K562 (cell line): ENCODE results near the gene SFMBT2. TPM values are rescaled to one million over a fixed set of nuclear protein-coding genes. Genes with fewer than 3 reads are reported as not detected.
A peak's percentile ranks its signal among the peaks of the same experiment; 100 is the strongest.

Experiments
- ATAC-seq: fragments of 200-7000 bp; cut with Tn5 transposase; 3 replicates; pipeline ENCODE4 v1.9.1; 2020; ENCODE audit warnings: moderate library complexity
- BruUV-seq: library from RNA; stranded (reverse); fragments of 400-500 nt; replicated peaks from 2 replicates; lab custom pipeline; 2021; lab: Mats Ljungman, UMichigan
- CTCF ChIA-PET: fragments of 300-600 bp; formaldehyde crosslinking; extraction: SDS; loops from one replicate; lab custom pipeline; 2021; ENCODE audit warnings: low intra/inter-chr PET ratio; lab: Yijun Ruan, JAX
- POLR2A ChIA-PET: fragments of 300-600, 350-650 bp; sonication (Branson Sonifier 250); formaldehyde crosslinking; extraction: SDS; loops from one replicate; lab custom pipeline; 2021; ENCODE audit warnings: antibody characterized with exemption, inconsistent platforms; lab: Yijun Ruan, JAX
- DNase-seq, 4 experiments: peaks; one replicate each; pipeline versions ENCODE4 v3.0.0 to v3.0.0-alpha.2; 2011 to 2018; ENCODE audit warnings: low spot score in 3 of 4, mixed read lengths in 3 of 4; ENCODE audit errors: extremely low read depth in 1 of 4
- FAIRE-seq: peaks from 2 replicates; lab custom pipeline; 2011; peaks lifted over from hg19 to GRCh38; lab: Jason Lieb, UNC
- H2AFZ ChIP-seq: 2 replicates; pipeline ENCODE4 v1.6.0; 2011; ENCODE audit warnings: low read depth, low read length, control low read depth, inconsistent platforms
- H3K27ac ChIP-seq: fragments of 200-600 bp; 3 replicates; pipeline ENCODE4 v1.8.0; 2011; ENCODE audit warnings: low read depth, mild to moderate bottlenecking, control low read depth, inconsistent platforms, low read length, moderate library complexity, mixed read lengths; ENCODE audit errors: extremely low read depth
- H3K27me3 ChIP-seq, 2 experiments: fragments of 300-600 bp in 1 of 2; 2 replicates in 1 of 2; 3 replicates in 1 of 2; pipeline versions ENCODE4 v1.6.0 to v1.8.0; 2011; ENCODE audit warnings: inconsistent platforms in 2 of 2, low read length in 2 of 2, mild to moderate bottlenecking in 1 of 2, mixed read lengths in 1 of 2, moderate library complexity in 1 of 2; ENCODE audit not compliant: control insufficient read depth in 2 of 2, insufficient read depth in 2 of 2
- H3K36me3 ChIP-seq: fragments of 300-600 bp; 3 replicates; pipeline ENCODE4 v1.8.0; 2011; ENCODE audit warnings: mild to moderate bottlenecking, low read length, inconsistent platforms; ENCODE audit not compliant: control insufficient read depth, insufficient read depth
- H3K4me1 ChIP-seq, 2 experiments: fragments of 200-600 bp in 1 of 2; replicated peaks in 1 of 2; 2 replicates in 1 of 2; 3 replicates in 1 of 2; pipeline versions ENCODE4 v1.5.1 to v1.8.0; 2011; ENCODE audit warnings: inconsistent platforms in 2 of 2, low read length in 2 of 2, mild to moderate bottlenecking in 1 of 2, mixed read lengths in 1 of 2, moderate library complexity in 1 of 2; ENCODE audit not compliant: control insufficient read depth in 2 of 2, insufficient read depth in 2 of 2
- H3K4me2 ChIP-seq: 2 replicates; pipeline ENCODE4 v1.6.1; 2011; ENCODE audit warnings: low read length, control low read depth, inconsistent platforms, mixed read lengths; ENCODE audit not compliant: insufficient read depth
- H3K4me3 ChIP-seq: fragments of 200-600 bp; sonication (generic), shearing (Covaris generic); 2 replicates; pipeline ENCODE4 v1.5.1; 2016; ENCODE audit warnings: control low read depth, inconsistent platforms
- H3K79me2 ChIP-seq: fragments of 200-600 bp; 3 replicates; pipeline ENCODE4 v1.8.0; 2011; ENCODE audit warnings: low read length, inconsistent platforms; ENCODE audit not compliant: control insufficient read depth, insufficient read depth
- H3K9ac ChIP-seq, 2 experiments: 2 replicates each; pipeline versions ENCODE4 v1.6.0 to v1.6.1; 2011; ENCODE audit warnings: low read depth in 2 of 2, low read length in 2 of 2, control low read depth in 1 of 2, inconsistent platforms in 1 of 2, mild to moderate bottlenecking in 1 of 2, mixed read lengths in 1 of 2; ENCODE audit not compliant: insufficient read depth in 1 of 2
- H3K9me1 ChIP-seq: one replicate; pipeline ENCODE4 v1.6.0; 2011; ENCODE audit warnings: inconsistent platforms, mild to moderate bottlenecking, low read length, moderate library complexity; ENCODE audit not compliant: control insufficient read depth, insufficient read depth
- H3K9me3 ChIP-seq: replicated peaks from 2 replicates; pipeline ENCODE4 v1.5.1; 2011; ENCODE audit warnings: low read depth, low read length, inconsistent platforms; ENCODE audit not compliant: control insufficient read depth, insufficient read depth
- H4K20me1 ChIP-seq: replicated peaks from 2 replicates; pipeline ENCODE4 v1.6.1; 2011; ENCODE audit warnings: low read length, inconsistent platforms, mixed read lengths; ENCODE audit not compliant: control insufficient read depth, insufficient read depth
- ATF3 ChIP-seq, 2 experiments: fragments of 450-650 bp in 1 of 2; sonication (generic) in 1 of 2; formaldehyde crosslinking in 1 of 2; IDR thresholded peaks in 1 of 2; conservative IDR thresholded peaks in 1 of 2; 2 replicates each; pipeline versions ENCODE4 v1.6.1 to v1.8.1; 2016 to 2023; ENCODE audit warnings: mild to moderate bottlenecking in 2 of 2, moderate library complexity in 2 of 2, inconsistent platforms in 1 of 2, missing genetic modification reagents in 1 of 2
- PHF8 ChIP-seq: fragments of 200-600 bp; sonication (generic); IDR thresholded peaks from 2 replicates; pipeline ENCODE4 v1.6.1; 2012; ENCODE audit warnings: mixed run types, mild to moderate bottlenecking, inconsistent platforms, low read length, moderate library complexity, borderline replicate concordance
- WGBS: fragments of 100-300 bp; shearing (Covaris generic); methylation state at CpG from one replicate; pipeline ENCODE4 v1.1.6; 2016; ENCODE audit warnings: low coverage, mixed read lengths; ENCODE audit not compliant: insufficient coverage; ENCODE audit errors: missing lambda C conversion rate; 5-methylcytosine and 5-hydroxymethylcytosine counted together
- in situ Hi-C: fragments of 300-500 bp; cut with MboI; formaldehyde crosslinking; loops from 4 replicates; pipeline ENCODE4 v1.15.0; 2018; ENCODE audit warnings: inconsistent platforms, mixed read lengths
- intact Hi-C: fragments of 100-400 bp; cut with micrococcal nuclease; formaldehyde crosslinking; loops from 2 replicates; pipeline ENCODE4 v1.14.2; 2022
- polyA plus RNA-seq, 8 experiments: library from polyadenylated mRNA; depleted of rRNA in 4 of 8; stranded (reverse) in 5 of 8; unstranded in 3 of 8; fragments of >200 nt; fragmentation: Nextera tagmentation in 2 of 8; fragmentation: Illumina TruSeq in 1 of 8; extraction: Ambion mirVana in 2 of 8; extraction: Trizol in 1 of 8; gene quantifications; 2 replicates each; pipeline versions ENCODE4 v1.2.1 to v1.2.3, GENCODE V29; 2011 to 2014; ENCODE audit warnings: inconsistent platforms in 1 of 8, missing spikeins in 1 of 8
- total RNA-seq, 7 experiments: library from RNA; depleted of rRNA in 6 of 7; stranded (reverse); fragments of >200 nt in 6 of 7; fragmentation: Illumina TruSeq in 2 of 7; extraction: Trizol in 2 of 7; gene quantifications; 2 replicates each; pipeline versions ENCODE4 v1.2.1 to v1.2.3, GENCODE V29; 2011 to 2021; ENCODE audit warnings: low replicate concordance in 1 of 7
- TF ChIP-seq, protein P1 (sequence below): fragments of 450-650 bp; IDR thresholded peaks from 2 replicates; pipeline ENCODE4 v1.6.1; 2017; ENCODE audit warnings: antibody characterized with exemption
- TF ChIP-seq, protein P2 (sequence below): fragments of 450-650 bp; IDR thresholded peaks from 2 replicates; pipeline ENCODE4 v1.6.1; 2017; ENCODE audit warnings: antibody characterized with exemption, mild to moderate bottlenecking
- TF ChIP-seq, protein P3 (sequence below): sonication (generic); formaldehyde crosslinking; IDR thresholded peaks from 2 replicates; pipeline ENCODE4 v1.4.0; 2020; ENCODE audit warnings: mild to moderate bottlenecking, missing genetic modification reagents

Gene SFMBT2
- total and polyA plus RNA-seq, 9 of the 15 experiments (the other 6 are each of a cell fraction or from before 2014, with no cell fraction given): 1.2 to 13.6 (median 7.6) TPM

DNA sequence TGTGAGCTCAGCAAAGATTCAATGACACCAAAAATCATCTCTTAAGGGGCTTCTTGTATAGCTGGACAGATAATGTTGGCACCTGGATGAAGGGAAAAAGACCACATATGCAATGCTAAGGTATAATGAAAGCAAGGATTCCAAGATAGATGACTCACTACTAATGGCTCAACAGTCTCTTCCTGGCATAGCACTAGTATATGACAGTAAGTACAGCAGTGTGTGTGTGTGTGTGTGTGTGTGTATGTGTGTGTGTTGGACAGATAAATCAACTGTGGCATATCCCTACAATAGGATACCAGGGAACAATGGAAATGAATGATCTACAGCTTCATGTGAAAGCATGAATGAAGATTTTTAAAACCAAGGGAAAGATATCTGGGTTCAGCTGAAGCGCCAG lies 257.1 kb downstream of the SFMBT2 start:
- H4K20me1 ChIP-seq: no peaks in the 10 kb centered on the region
- H3K4me2 ChIP-seq: no peak overlapping the region
- intact Hi-C loops: no loop called here
- ChIA-PET POLR2A (no interaction called here), CTCF (no interaction called here)
- ATAC-seq (no peak), FAIRE-seq (no peak), DNase-seq (no peak)
- no peaks in the 10 kb centered on the region for H3K27me3 ChIP-seq
- H2AFZ ChIP-seq: no peak overlapping the region
- no peaks in the 10 kb centered on the region for H3K9me1 ChIP-seq
- in situ Hi-C loops: no loop called here
- no peaks in the 10 kb centered on the region for H3K79me2 ChIP-seq
- no TSS peak for BruUV-seq
- no peaks in the 10 kb centered on the region for H3K4me1 ChIP-seq
- H3K36me3 ChIP-seq: no peaks in the 10 kb centered on the region
- H3K27ac ChIP-seq: no peak overlapping the region
- no peak overlapping the region for H3K9ac ChIP-seq
- WGBS: 83% methylated on average over 1 of the region's 1 CpG
- no peak overlapping the region for H3K4me3 ChIP-seq
- no peaks in the 10 kb centered on the region for H3K9me3 ChIP-seq
- TF ChIP-seq PHF8 (no peak), ATF3 (IDR thresholded peaks at IDR 0.05) (0 out of 2 replicates have a peak, but pooled peaks have one; percentile 15), ATF3 (CRISPR knock-in tag; conservative IDR thresholded peaks at IDR 0.05) (no peak)
- TF ChIP-seq, protein P1, sequence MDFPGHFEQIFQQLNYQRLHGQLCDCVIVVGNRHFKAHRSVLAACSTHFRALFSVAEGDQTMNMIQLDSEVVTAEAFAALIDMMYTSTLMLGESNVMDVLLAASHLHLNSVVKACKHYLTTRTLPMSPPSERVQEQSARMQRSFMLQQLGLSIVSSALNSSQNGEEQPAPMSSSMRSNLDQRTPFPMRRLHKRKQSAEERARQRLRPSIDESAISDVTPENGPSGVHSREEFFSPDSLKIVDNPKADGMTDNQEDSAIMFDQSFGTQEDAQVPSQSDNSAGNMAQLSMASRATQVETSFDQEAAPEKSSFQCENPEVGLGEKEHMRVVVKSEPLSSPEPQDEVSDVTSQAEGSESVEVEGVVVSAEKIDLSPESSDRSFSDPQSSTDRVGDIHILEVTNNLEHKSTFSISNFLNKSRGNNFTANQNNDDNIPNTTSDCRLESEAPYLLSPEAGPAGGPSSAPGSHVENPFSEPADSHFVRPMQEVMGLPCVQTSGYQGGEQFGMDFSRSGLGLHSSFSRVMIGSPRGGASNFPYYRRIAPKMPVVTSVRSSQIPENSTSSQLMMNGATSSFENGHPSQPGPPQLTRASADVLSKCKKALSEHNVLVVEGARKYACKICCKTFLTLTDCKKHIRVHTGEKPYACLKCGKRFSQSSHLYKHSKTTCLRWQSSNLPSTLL: no peak
- TF ChIP-seq, protein P2, sequence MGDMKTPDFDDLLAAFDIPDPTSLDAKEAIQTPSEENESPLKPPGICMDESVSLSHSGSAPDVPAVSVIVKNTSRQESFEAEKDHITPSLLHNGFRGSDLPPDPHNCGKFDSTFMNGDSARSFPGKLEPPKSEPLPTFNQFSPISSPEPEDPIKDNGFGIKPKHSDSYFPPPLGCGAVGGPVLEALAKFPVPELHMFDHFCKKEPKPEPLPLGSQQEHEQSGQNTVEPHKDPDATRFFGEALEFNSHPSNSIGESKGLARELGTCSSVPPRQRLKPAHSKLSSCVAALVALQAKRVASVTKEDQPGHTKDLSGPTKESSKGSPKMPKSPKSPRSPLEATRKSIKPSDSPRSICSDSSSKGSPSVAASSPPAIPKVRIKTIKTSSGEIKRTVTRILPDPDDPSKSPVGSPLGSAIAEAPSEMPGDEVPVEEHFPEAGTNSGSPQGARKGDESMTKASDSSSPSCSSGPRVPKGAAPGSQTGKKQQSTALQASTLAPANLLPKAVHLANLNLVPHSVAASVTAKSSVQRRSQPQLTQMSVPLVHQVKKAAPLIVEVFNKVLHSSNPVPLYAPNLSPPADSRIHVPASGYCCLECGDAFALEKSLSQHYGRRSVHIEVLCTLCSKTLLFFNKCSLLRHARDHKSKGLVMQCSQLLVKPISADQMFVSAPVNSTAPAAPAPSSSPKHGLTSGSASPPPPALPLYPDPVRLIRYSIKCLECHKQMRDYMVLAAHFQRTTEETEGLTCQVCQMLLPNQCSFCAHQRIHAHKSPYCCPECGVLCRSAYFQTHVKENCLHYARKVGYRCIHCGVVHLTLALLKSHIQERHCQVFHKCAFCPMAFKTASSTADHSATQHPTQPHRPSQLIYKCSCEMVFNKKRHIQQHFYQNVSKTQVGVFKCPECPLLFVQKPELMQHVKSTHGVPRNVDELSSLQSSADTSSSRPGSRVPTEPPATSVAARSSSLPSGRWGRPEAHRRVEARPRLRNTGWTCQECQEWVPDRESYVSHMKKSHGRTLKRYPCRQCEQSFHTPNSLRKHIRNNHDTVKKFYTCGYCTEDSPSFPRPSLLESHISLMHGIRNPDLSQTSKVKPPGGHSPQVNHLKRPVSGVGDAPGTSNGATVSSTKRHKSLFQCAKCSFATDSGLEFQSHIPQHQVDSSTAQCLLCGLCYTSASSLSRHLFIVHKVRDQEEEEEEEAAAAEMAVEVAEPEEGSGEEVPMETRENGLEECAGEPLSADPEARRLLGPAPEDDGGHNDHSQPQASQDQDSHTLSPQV: no peak
- TF ChIP-seq, protein P3, sequence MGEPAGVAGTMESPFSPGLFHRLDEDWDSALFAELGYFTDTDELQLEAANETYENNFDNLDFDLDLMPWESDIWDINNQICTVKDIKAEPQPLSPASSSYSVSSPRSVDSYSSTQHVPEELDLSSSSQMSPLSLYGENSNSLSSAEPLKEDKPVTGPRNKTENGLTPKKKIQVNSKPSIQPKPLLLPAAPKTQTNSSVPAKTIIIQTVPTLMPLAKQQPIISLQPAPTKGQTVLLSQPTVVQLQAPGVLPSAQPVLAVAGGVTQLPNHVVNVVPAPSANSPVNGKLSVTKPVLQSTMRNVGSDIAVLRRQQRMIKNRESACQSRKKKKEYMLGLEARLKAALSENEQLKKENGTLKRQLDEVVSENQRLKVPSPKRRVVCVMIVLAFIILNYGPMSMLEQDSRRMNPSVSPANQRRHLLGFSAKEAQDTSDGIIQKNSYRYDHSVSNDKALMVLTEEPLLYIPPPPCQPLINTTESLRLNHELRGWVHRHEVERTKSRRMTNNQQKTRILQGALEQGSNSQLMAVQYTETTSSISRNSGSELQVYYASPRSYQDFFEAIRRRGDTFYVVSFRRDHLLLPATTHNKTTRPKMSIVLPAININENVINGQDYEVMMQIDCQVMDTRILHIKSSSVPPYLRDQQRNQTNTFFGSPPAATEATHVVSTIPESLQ: no peak
